Small intestine (tissue), 7 donors: ENCODE measurements around the gene UBTD2. TPM values are rescaled to one million over a fixed set of nuclear protein-coding genes. Genes with fewer than 3 reads are reported as not detected.

Source experiments
- DNase-seq, 2 donors: peaks; one replicate each; pipeline versions ENCODE4 v3.0.0 to v3.0.0-alpha.2; 2013
- FAIRE-seq: peaks from 2 replicates; lab custom pipeline; 2012; peaks lifted over from hg19 to GRCh38; lab: Jason Lieb, UNC
- H3K27ac ChIP-seq, 3 donors: one replicate each; pipeline ENCODE4 v1.5.1; 2013; ENCODE audit warnings: low read length in 2 of 3, mild to moderate bottlenecking in 2 of 3, control low read depth in 1 of 3, inconsistent platforms in 1 of 3, low read depth in 1 of 3, moderate library complexity in 1 of 3
- H3K27me3 ChIP-seq, 3 donors: one replicate each; pipeline ENCODE4 v1.6.1; 2013; ENCODE audit warnings: low read length in 3 of 3, inconsistent platforms in 1 of 3; ENCODE audit not compliant: control insufficient read depth in 3 of 3, insufficient read depth in 3 of 3
- H3K36me3 ChIP-seq, 3 donors: one replicate each; pipeline ENCODE4 v1.6.1; 2013; ENCODE audit warnings: low read length in 3 of 3, inconsistent platforms in 1 of 3, low read depth in 1 of 3, mild to moderate bottlenecking in 1 of 3, moderate library complexity in 1 of 3; ENCODE audit not compliant: control insufficient read depth in 3 of 3, insufficient read depth in 2 of 3
- H3K4me1 ChIP-seq, 3 donors: one replicate each; pipeline ENCODE4 v1.6.1; 2013; ENCODE audit warnings: low read length in 2 of 3, inconsistent platforms in 1 of 3, low read depth in 1 of 3, mild to moderate bottlenecking in 1 of 3, moderate library complexity in 1 of 3; ENCODE audit not compliant: control insufficient read depth in 3 of 3, insufficient read depth in 2 of 3
- H3K4me3 ChIP-seq, 3 donors: one replicate each; pipeline ENCODE4 v1.5.1; 2013; ENCODE audit warnings: low read length in 3 of 3, control low read depth in 1 of 3, inconsistent platforms in 1 of 3, low read depth in 1 of 3, mild to moderate bottlenecking in 1 of 3, moderate library complexity in 1 of 3
- H3K9me3 ChIP-seq, 2 donors: one replicate each; pipeline ENCODE4 v1.6.1; 2013; ENCODE audit warnings: low read depth in 1 of 2, low read length in 1 of 2; ENCODE audit not compliant: control insufficient read depth in 2 of 2, insufficient read depth in 1 of 2
- WGBS, 3 donors: extraction: QIAGEN DNeasy Blood & Tissue Kit; methylation state at CpG; one replicate each; pipeline ENCODE4 v1.1.7; 2013; 5-methylcytosine and 5-hydroxymethylcytosine counted together
- polyA plus RNA-seq, 4 donors: library from polyadenylated mRNA; stranded (reverse) in 3 of 4; unstranded in 1 of 4; fragments of 200-250 nt in 3 of 4; fragments of 120-200 nt in 1 of 4; gene quantifications; one replicate each; pipeline versions ENCODE4 v1.2.1 to v1.2.3, GENCODE V29; 2013
- donor health status: healthy with polysubstance abuse.
- donor health status: control.
- donor health status: control.
- donor health status: Bipolar disorder and iron deficiency.
- donor health status: healthy.

Gene UBTD2
- polyA plus RNA-seq, 4 donors, result 16.9 to 39.1 (median 22.0) TPM

- 94 to 97% (median 96%) methylated on average over 9 of the region's 9 CpGs for whole genome bisulfite sequencing, 3 donors
- DNase-seq, result no peak
- no peak for FAIRE-seq
- H3K27ac ChIP-seq, result no peak overlapping the region
- H3K27me3 ChIP-seq, result no peaks in the 10 kb centered on the region
- H3K9me3 ChIP-seq, result peaks cover 0 to 4% of the 10 kb centered on the region in 2 donors
- H3K4me1 ChIP-seq, result peaks cover 0 to 9% (median 0%) of the 10 kb centered on the region in 3 donors
- H3K4me3 ChIP-seq, result no peak overlapping the region
- peaks cover 0 to 13% (median 2%) of the 10 kb centered on the region in 3 donors for H3K36me3 ChIP-seq
Measured at GRCh38 chr5:172278356-172278755, 5.2 kb downstream of the UBTD2 start.

GRCh38 chr5:172276214-172276613, 7.3 kb downstream of the UBTD2 start:
- DNase-seq (no peak), FAIRE-seq (no peak)
- Histone ChIP-seq H3K4me3 (no peak overlapping the region), H3K4me1 (peaks cover 0 to 3% (median 0%) of the 10 kb centered on the region in 3 donors), H3K9me3 (peaks cover 0 to 4% of the 10 kb centered on the region in 2 donors), H3K36me3 (peaks cover 0 to 13% (median 2%) of the 10 kb centered on the region in 3 donors), H3K27ac (no peak overlapping the region), H3K27me3 (no peaks in the 10 kb centered on the region)
- 78 to 82% (median 80%) methylated on average over 3 of the region's 3 CpGs for WGBS, 3 donors

GRCh38 chr5:172274951-172275753, 8.4 kb downstream of the UBTD2 start:
- no peak overlapping the region for H3K27ac ChIP-seq
- H3K4me3 ChIP-seq, result no peak overlapping the region
- H3K9me3 ChIP-seq, result peaks cover 0 to 4% of the 10 kb centered on the region in 2 donors
- 74 to 81% (median 77%) methylated on average over 14 of the region's 14 CpGs for WGBS, 3 donors
- H3K27me3 ChIP-seq, result no peaks in the 10 kb centered on the region
- DNase-seq (no peak), FAIRE-seq (no peak)
- peaks cover 0 to 13% (median 2%) of the 10 kb centered on the region in 3 donors for H3K36me3 ChIP-seq
- H3K4me1 ChIP-seq, result no peaks in the 10 kb centered on the region

GRCh38 chr5:172267943-172268342, 15.6 kb downstream of the UBTD2 start:
- H3K4me3 ChIP-seq, result no peak overlapping the region
- FAIRE-seq (no peak), DNase-seq (no peak)
- H3K36me3 ChIP-seq, result peaks cover 0 to 13% (median 0%) of the 10 kb centered on the region in 3 donors
- WGBS, 3 donors, result 83 to 91% (median 88%) methylated on average over 4 of the region's 4 CpGs
- no peaks in the 10 kb centered on the region for H3K27me3 ChIP-seq
- no peak overlapping the region for H3K27ac ChIP-seq
- no peaks in the 10 kb centered on the region for H3K9me3 ChIP-seq
- H3K4me1 ChIP-seq, result peaks cover 0 to 2% (median 0%) of the 10 kb centered on the region in 3 donors

GRCh38 chr5:172266676-172267092, 16.9 kb downstream of the UBTD2 start:
- Histone ChIP-seq H3K36me3 (peaks cover 0 to 16% (median 0%) of the 10 kb centered on the region in 3 donors), H3K4me3 (no peak overlapping the region), H3K27me3 (no peaks in the 10 kb centered on the region), H3K27ac (no peak overlapping the region), H3K9me3 (no peaks in the 10 kb centered on the region), H3K4me1 (peaks cover 0 to 2% (median 0%) of the 10 kb centered on the region in 3 donors)
- DNase-seq (no peak), FAIRE-seq (no peak)
- WGBS, 3 donors, result 78 to 84% (median 78%) methylated on average over 4 of the region's 4 CpGs

GRCh38 chr5:172266071-172266675, 17.4 kb downstream of the UBTD2 start:
- FAIRE-seq, result no peak
- H3K27ac ChIP-seq, result no peak overlapping the region
- H3K4me3 ChIP-seq, result no peak overlapping the region
- H3K9me3 ChIP-seq, result no peaks in the 10 kb centered on the region
- no peaks in the 10 kb centered on the region for H3K27me3 ChIP-seq
- no peak for DNase-seq
- peaks cover 0 to 2% (median 0%) of the 10 kb centered on the region in 3 donors for H3K4me1 ChIP-seq
- H3K36me3 ChIP-seq, result peaks cover 0 to 18% (median 0%) of the 10 kb centered on the region in 3 donors
- WGBS, 3 donors, result 84 to 95% (median 87%) methylated on average over 10 of the region's 10 CpGs

- 54 to 84% (median 69%) methylated on average over 4 of the region's 4 CpGs for WGBS, 3 donors
- DNase-seq (no peak), FAIRE-seq (no peak)
- Histone ChIP-seq H3K36me3 (peaks cover 0 to 18% (median 0%) of the 10 kb centered on the region in 3 donors), H3K4me3 (no peak overlapping the region), H3K27me3 (no peaks in the 10 kb centered on the region), H3K27ac (no peak overlapping the region), H3K4me1 (peaks cover 0 to 2% (median 0%) of the 10 kb centered on the region in 3 donors), H3K9me3 (no peaks in the 10 kb centered on the region)
Measured at GRCh38 chr5:172264815-172265395, 18.7 kb downstream of the UBTD2 start.

GRCh38 chr5:172255444-172255843, 28.1 kb downstream of the UBTD2 start:
- H3K27me3 ChIP-seq, result no peaks in the 10 kb centered on the region
- WGBS, 3 donors, result 96 to 99% (median 98%) methylated on average over 23 of the region's 23 CpGs
- H3K36me3 ChIP-seq, result peaks cover 3 to 22% (median 9%) of the 10 kb centered on the region in 3 donors
- no peak overlapping the region for H3K27ac ChIP-seq
- FAIRE-seq, result no peak
- no peak for DNase-seq
- peaks cover 2 to 39% of the 10 kb centered on the region in 2 donors for H3K9me3 ChIP-seq
- no peaks in the 10 kb centered on the region for H3K4me1 ChIP-seq
- no peak overlapping the region for H3K4me3 ChIP-seq
